GM10266 (cell line): ENCODE results near the gene TRPV4.

Source experiments
- DNase-seq: peaks from one replicate; pipeline ENCODE4 v3.0.0; 2012; ENCODE audit errors: extremely low spot score
- CTCF ChIP-seq: IDR thresholded peaks from 2 replicates; pipeline ENCODE4 v1.5.1; 2012; ENCODE audit warnings: mild to moderate bottlenecking, low read depth; ENCODE audit not compliant: control insufficient read depth, insufficient read depth; ENCODE audit errors: missing control alignments

TRPV4 gene

DNA sequence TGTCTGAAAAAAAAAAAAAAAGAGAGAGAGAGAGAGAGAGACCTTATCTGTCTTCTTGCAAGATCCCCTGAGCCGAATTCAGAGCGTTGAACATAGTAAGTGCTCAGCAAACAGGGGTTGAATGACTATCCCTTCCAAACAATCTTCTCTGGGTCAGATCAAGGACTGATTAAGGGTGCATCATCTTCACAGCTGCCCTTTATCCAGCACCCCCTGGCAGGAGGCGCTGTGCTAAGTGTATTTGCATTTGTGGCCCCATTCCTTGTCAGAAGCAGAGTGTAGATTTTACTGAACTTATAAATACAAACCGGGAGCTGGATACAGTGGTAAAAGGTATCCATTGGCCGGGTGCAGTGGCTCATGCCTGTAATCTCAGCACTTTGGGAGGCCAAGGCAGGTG is 8.8 kb upstream of the TRPV4 start:
- no peak for DNase-seq
- TF ChIP-seq CTCF, result no peak

GRCh38 chr12:109841356-109841755 is 8.2 kb upstream of the TRPV4 start:
- no peak for TF ChIP-seq CTCF
- DNase-seq, result no peak

DNA sequence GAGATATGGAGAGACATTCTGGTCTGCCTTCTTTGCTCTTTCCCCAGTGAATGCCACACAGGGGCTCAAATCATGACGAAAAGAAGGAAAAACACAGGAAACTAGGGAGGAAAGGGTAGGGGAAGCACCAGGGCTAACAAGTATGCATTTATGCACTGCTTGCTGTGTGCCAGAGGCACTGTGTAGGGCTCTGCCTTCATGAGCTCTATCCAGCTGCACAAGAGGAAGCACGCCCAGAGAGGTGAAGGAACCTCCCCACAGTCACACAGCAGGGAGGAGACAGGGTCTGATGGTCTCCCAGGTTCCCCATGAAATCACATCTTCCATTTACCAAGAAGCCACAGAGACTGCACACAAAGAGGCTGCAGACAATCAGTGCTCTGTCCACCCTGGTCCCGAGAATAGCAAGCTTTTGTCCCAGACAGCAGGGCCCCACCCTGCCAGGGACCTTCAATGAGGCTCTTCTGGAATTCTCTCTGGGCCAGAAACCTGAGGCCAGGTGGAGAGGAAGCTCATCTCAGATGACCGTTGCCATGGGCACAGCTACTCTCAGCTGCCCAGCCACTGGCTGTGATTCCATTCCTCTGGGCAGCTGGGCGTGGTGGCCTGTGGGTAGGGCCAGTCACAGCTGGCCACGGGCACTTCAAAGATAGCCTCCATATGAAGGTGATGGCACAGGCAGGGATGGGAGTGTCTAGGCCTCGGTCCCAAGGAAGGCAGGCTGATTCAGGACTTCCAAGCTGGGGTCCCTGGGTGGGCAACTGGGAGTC is 7.3 kb upstream of the TRPV4 start:
- no peak for TF ChIP-seq CTCF
- DNase-seq, result no peak

DNA sequence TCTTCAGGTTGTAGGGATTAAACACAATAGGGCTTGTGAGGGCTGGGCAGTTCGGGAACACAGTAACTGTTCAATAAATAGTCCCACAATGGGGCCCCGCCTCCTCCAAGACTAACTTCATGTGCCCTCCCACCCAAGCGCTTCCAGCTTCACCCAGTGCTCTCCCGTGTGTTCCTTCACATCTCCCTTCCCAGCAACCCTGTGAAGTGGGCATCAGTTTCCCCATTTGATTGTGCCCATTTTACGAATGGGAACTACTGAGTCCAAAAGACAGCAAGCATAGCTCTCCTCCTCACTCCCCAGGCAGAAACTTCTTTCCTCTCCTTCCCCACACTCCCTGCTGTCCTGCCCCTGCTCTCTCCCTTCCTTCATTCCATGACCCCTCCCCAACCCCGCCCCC is 6.2 kb upstream of the TRPV4 start:
- TF ChIP-seq CTCF, result no peak
- DNase-seq, result no peak

DNA sequence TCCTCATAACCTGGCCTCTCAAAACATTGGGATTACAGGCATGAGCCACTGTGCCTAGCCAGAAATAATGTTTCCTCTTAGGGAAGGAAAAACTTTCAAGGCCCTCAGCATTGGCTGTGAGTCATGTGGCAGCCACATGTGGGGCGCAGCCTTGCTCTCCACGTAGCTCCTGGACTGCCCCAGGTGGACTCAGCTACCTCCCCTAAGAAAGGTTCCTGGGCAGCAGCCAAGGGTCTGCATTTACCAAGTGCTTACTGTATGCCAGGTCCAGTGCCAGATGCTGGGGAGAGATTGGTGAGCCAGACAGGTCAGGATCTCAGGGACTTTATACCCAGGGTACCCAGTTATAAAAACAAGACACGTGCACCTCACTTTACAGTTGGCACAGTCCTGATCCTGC is 3.7 kb upstream of the TRPV4 start:
- DNase-seq, result no peak
- no peak for TF ChIP-seq CTCF

DNA sequence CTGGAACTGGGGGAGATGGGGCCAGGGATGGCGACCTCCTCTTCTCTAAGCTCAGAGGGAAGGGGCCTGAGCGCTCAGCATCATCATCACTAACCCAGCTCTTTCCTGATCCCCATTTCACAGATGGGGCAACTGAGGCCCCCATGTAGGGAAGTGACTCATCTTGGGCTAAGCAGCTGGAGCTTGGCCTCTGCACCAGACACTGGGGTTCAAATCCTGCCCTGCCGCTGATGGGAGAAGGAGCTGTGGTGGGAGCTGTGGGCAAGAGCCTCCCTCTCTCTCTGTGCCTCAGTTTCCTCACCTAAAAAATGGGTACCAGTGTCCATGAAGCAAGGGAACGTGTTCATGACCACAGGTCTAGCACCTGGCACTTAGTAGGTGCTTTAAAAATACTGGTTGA is 2.6 kb upstream of the TRPV4 start:
- TF ChIP-seq CTCF, result no peak
- no peak for DNase-seq

DNA sequence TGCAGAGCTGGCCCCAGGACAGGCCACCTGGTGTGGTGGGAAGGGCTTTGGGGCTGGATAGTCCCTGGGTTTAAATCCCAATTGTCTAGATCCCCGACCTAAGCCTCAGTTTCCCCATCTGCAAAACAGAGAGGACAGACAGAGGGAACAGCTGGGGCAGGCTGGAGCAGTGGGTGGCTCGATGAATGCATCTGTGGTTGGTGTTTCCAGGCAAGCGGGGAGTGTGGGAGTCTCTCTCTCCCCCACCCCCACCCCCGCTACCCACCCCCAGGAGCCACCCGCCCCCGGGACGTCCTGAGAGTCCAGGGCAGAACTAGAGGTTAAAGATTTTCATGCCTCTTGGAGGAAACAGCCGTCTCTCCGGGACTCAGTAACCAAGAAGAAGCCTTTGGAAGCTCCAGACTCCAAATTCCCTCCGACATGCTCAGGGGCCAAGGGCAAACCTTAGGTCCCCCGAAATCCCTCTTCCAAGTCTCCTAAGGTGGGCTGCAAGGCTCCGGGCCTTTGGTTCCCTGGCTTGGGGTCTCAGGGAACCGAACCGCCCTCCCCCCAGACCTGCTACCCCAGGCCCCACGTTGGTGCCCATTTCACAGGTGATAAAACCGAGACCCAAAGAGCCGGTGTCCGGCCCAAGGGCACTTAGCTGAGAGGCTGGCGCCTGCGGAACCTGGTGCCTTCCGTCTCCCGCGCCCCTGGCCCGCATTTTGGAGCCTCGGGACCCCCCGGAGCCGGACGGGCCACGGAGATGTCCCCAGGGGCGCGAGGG is 474 bp downstream of the TRPV4 start:
- no peak for TF ChIP-seq CTCF
- DNase-seq, result no peak
